Type B pancreatic cell (in vitro differentiated cells): ENCODE measurements around the gene TEX55. TPM values are rescaled to one million over a fixed set of nuclear protein-coding genes. Genes with fewer than 3 reads are reported as not detected.

Experiments used
- DNase-seq: peaks from one replicate; pipeline ENCODE4 v3.0.0; 2021; ENCODE audit warnings: mixed read lengths; ENCODE audit not compliant: unreplicated experiment; ENCODE audit errors: extremely low spot score
- H3K27ac Mint-ChIP-seq: 2 replicates; pipeline ENCODE4 v1.8.0; 2021; ENCODE audit warnings: mild to moderate bottlenecking, mixed read lengths
- H3K27me3 Mint-ChIP-seq: 2 replicates; pipeline ENCODE4 v1.8.0; 2021; ENCODE audit warnings: mixed read lengths
- H3K36me3 Mint-ChIP-seq: 2 replicates; pipeline ENCODE4 v1.8.0; 2021; ENCODE audit warnings: mixed read lengths
- H3K4me1 Mint-ChIP-seq: one replicate; pipeline ENCODE4 v1.8.0; 2021; ENCODE audit warnings: mixed read lengths; ENCODE audit not compliant: unreplicated experiment
- H3K4me3 Mint-ChIP-seq: 2 replicates; pipeline ENCODE4 v1.8.0; 2021; ENCODE audit warnings: mild to moderate bottlenecking, mixed read lengths
- H3K9me3 Mint-ChIP-seq: 2 replicates; pipeline ENCODE4 v1.8.0; 2021; ENCODE audit warnings: mixed read lengths
- total RNA-seq: library from RNA; stranded (reverse); gene quantifications from 2 replicates; pipeline ENCODE4 v1.2.1, GENCODE V29; 2021; ENCODE audit warnings: low replicate concordance
- TF ChIP-seq, protein P1 (sequence below): fragments of 200-600 bp; sonication (generic); conservative IDR thresholded peaks from 2 replicates; pipeline ENCODE4 v1.5.0; 2021; ENCODE audit warnings: antibody characterized with exemption, mild to moderate bottlenecking

TEX55 gene
- total RNA-seq, 1 donor from 2014 or later, result not detected

DNA sequence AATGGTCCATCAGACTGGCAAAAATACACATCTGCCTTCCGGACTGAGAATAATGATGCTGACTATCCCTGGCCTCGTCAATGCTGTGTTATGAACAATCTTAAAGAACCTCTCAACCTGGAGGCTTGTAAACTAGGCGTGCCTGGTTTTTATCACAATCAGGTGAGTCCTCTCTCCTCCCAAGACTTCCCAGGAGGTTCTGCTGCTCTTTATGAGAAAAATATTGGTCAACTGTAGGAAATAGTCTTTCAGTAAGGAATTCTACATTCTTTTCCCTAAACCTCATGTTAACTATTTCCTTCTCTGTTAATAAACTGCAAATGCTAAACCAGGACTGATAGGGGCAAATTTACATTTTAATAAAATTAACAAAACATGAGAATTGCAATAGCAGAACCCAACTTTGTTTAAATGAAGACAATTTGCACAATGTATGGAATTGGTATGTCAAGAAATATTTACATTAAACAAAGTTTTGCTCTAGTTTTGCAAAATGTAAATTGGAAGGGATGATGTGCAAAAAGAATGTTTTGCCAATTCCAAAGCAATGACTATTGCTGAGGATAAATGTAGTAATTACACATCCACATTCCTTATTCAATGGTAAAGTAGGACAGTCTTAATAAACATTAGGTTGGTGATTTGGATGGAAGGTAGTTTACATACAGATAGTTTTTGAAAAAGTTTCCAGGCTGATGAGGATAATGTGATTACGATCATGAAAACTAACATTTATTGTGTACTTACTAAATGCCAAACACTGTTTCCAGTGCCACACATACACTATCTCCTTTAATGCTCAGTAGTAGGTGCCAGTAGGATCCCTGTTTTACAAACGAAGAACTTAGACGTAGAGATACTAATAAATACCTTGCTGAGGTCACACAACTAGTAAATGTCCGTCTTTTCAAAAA, 48.5 kb downstream of the TEX55 start:
- DNase-seq, result no peak
- Mint-ChIP-seq H3K27ac (no peak overlapping the region), H3K27me3 (no peaks in the 10 kb centered on the region), H3K9me3 (no peaks in the 10 kb centered on the region), H3K4me3 (no peak overlapping the region), H3K36me3 (no peaks in the 10 kb centered on the region), H3K4me1 (no peaks in the 10 kb centered on the region)
- TF ChIP-seq, protein P1, sequence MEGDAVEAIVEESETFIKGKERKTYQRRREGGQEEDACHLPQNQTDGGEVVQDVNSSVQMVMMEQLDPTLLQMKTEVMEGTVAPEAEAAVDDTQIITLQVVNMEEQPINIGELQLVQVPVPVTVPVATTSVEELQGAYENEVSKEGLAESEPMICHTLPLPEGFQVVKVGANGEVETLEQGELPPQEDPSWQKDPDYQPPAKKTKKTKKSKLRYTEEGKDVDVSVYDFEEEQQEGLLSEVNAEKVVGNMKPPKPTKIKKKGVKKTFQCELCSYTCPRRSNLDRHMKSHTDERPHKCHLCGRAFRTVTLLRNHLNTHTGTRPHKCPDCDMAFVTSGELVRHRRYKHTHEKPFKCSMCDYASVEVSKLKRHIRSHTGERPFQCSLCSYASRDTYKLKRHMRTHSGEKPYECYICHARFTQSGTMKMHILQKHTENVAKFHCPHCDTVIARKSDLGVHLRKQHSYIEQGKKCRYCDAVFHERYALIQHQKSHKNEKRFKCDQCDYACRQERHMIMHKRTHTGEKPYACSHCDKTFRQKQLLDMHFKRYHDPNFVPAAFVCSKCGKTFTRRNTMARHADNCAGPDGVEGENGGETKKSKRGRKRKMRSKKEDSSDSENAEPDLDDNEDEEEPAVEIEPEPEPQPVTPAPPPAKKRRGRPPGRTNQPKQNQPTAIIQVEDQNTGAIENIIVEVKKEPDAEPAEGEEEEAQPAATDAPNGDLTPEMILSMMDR, result no peak

DNA sequence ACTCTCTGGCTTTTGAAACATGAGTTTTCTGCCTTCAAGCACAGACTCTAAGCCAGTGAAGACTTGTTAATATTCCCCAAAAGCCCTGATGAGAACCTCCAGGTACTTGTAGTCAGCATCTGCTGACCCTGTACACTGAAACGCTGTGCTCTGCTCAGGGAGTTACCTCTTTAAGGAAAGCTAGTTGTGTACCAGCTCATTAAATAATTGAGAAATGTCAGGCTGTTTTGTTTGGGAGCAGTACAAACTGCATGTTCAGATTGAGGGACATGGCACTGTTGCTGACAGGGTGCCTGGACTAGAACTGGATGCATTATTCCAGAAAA, 49.1 kb downstream of the TEX55 start:
- Mint-ChIP-seq H3K4me3 (no peak overlapping the region), H3K36me3 (no peaks in the 10 kb centered on the region), H3K27me3 (no peaks in the 10 kb centered on the region), H3K9me3 (no peaks in the 10 kb centered on the region), H3K27ac (no peak overlapping the region), H3K4me1 (no peaks in the 10 kb centered on the region)
- DNase-seq, result no peak
- TF ChIP-seq, protein P1, result no peak

DNA sequence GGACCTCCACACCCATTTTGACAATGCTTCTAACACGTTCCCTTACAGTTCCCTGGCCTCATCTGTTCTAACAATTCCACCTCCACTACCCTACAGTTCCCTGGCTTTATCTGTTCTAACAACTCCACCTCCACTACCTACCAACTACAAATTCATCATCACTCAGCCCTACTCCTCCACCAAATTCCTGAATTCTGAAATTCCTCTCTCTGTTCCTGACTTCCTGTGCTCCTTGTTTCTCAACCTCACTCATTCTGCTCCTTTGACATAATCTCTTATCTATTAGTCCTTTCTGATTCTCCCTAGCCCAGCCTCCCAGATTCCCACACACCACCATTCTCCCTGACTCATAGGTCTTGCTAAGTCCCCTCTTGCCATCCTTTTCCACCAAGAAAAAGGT, 49.9 kb downstream of the TEX55 start:
- TF ChIP-seq, protein P1, result no peak
- no peak overlapping the region for H3K27ac Mint-ChIP-seq

More for the DNA sequence above, 49.9 kb downstream of the TEX55 start:
- no peaks in the 10 kb centered on the region for H3K4me1 Mint-ChIP-seq
- DNase-seq, result no peak
- no peak overlapping the region for H3K4me3 Mint-ChIP-seq
- H3K27me3 Mint-ChIP-seq, result no peaks in the 10 kb centered on the region
- no peaks in the 10 kb centered on the region for H3K9me3 Mint-ChIP-seq
- H3K36me3 Mint-ChIP-seq, result no peaks in the 10 kb centered on the region

Other genes with a start within 250 kb of the TEX55 start
- 2.3 and 2.4 TPM in 2 replicates for gene IGSF11, start 111.3 kb upstream of the TEX55 start, total RNA-seq
- gene UPK1B, start 27.4 kb downstream of the TEX55 start, total RNA-seq, result 49.2 and 105 TPM in 2 replicates
- gene B4GALT4, start 94.7 kb downstream of the TEX55 start, total RNA-seq, result 23.9 and 37.2 TPM in 2 replicates
- 4.1 and 17.3 TPM in 2 replicates for gene ARHGAP31, start 148.2 kb downstream of the TEX55 start, total RNA-seq